GM23338 (cell line): ENCODE measurements around the gene SYT7. TPM values are rescaled to one million over a fixed set of nuclear protein-coding genes. Genes with fewer than 3 reads are reported as not detected.
A peak's percentile ranks its signal among the peaks of the same experiment; 100 is the strongest.

Experiments used
- ATAC-seq: fragments of 200-7000 bp; cut with Tn5 transposase; 3 replicates; pipeline ENCODE4 v1.9.1; 2020
- DNase-seq: peaks from one replicate; pipeline ENCODE4 v3.0.0-alpha.2; 2015; ENCODE audit warnings: low spot score
- H2AFZ ChIP-seq: fragments of 200-600 bp; sonication (generic); 2 replicates; pipeline ENCODE4 v1.8.0; 2016; ENCODE audit warnings: antibody characterized with exemption, mild to moderate bottlenecking, moderate library complexity
- H3F3A ChIP-seq: fragments of 200-600 bp; sonication (generic); replicated peaks from 2 replicates; pipeline ENCODE4 v1.8.0; 2017; ENCODE audit warnings: antibody characterized with exemption, mixed run types, low read depth
- H3K27ac ChIP-seq: fragments of 200-600 bp; sonication (generic); 2 replicates; pipeline ENCODE4 v1.6.1; 2016; ENCODE audit warnings: low read depth
- H3K27me3 ChIP-seq: fragments of 200-600 bp; sonication (generic); 2 replicates; pipeline ENCODE4 v1.8.0; 2016; ENCODE audit warnings: mild to moderate bottlenecking, mixed run types, moderate library complexity; ENCODE audit not compliant: insufficient read depth
- H3K36me3 ChIP-seq: fragments of 200-600 bp; sonication (generic); 2 replicates; pipeline ENCODE4 v1.8.0; 2016; ENCODE audit warnings: mild to moderate bottlenecking; ENCODE audit not compliant: insufficient read depth
- H3K4me1 ChIP-seq: fragments of 200-600 bp; sonication (generic); 2 replicates; pipeline ENCODE4 v1.8.0; 2016; ENCODE audit warnings: mild to moderate bottlenecking, moderate library complexity; ENCODE audit not compliant: insufficient read depth
- H3K4me2 ChIP-seq: fragments of 200-600 bp; sonication (generic); 2 replicates; pipeline ENCODE4 v1.7.1; 2017; ENCODE audit warnings: mixed run types
- H3K4me3 ChIP-seq: fragments of 200-600 bp; sonication (generic); 2 replicates; pipeline ENCODE4 v1.6.1; 2016; ENCODE audit warnings: mixed run types
- H3K79me2 ChIP-seq: fragments of 200-600 bp; sonication (generic); replicated peaks from 2 replicates; pipeline ENCODE4 v1.8.0; 2017; ENCODE audit warnings: mild to moderate bottlenecking; ENCODE audit not compliant: insufficient read depth
- H3K9me2 ChIP-seq: fragments of 200-600 bp; sonication (generic); 2 replicates; pipeline ENCODE4 v1.8.0; 2017; ENCODE audit not compliant: insufficient read depth
- H4K20me1 ChIP-seq: fragments of 200-600 bp; sonication (generic); replicated peaks from 2 replicates; pipeline ENCODE4 v1.8.0; 2017; ENCODE audit warnings: mild to moderate bottlenecking; ENCODE audit not compliant: insufficient read depth
- H3K27ac Mint-ChIP-seq: 2 replicates; pipeline ENCODE4 v1.8.0; 2020; ENCODE audit warnings: inconsistent platforms, mild to moderate bottlenecking, moderate library complexity, mixed read lengths
- H3K27me3 Mint-ChIP-seq: 3 replicates; pipeline ENCODE4 v1.8.0; 2022; ENCODE audit warnings: low read depth, mild to moderate bottlenecking, moderate library complexity, mixed read lengths, inconsistent platforms; ENCODE audit not compliant: insufficient read depth, poor library complexity
- H3K36me3 Mint-ChIP-seq: 3 replicates; pipeline ENCODE4 v1.8.0; 2021; ENCODE audit warnings: low read depth, mild to moderate bottlenecking, inconsistent platforms, moderate library complexity, mixed read lengths
- H3K4me1 Mint-ChIP-seq: 3 replicates; pipeline ENCODE4 v1.8.0; 2020; ENCODE audit warnings: mild to moderate bottlenecking, inconsistent platforms, mixed read lengths
- H3K4me3 Mint-ChIP-seq: 3 replicates; pipeline ENCODE4 v1.8.0; 2021; ENCODE audit warnings: moderate library complexity, mild to moderate bottlenecking, inconsistent platforms, mixed read lengths
- H3K9me3 Mint-ChIP-seq: 3 replicates; pipeline ENCODE4 v1.8.0; 2020; ENCODE audit warnings: moderate library complexity, mild to moderate bottlenecking, inconsistent platforms, mixed read lengths
- CREB1 ChIP-seq: fragments of 250-450 bp; sonication (Bioruptor Pico); IDR thresholded peaks from 2 replicates; pipeline ENCODE4 v1.5.0; 2020; ENCODE audit warnings: low read depth, mild to moderate bottlenecking, moderate library complexity
- CTCF ChIP-seq, 2 experiments: fragments of 200-600 bp in 1 of 2; sonication (generic) in 1 of 2; conservative IDR thresholded peaks; 2 replicates each; pipeline versions ENCODE4 v1.5.1 to v1.6.1; 2016 to 2017; ENCODE audit warnings: antibody characterized with exemption in 2 of 2, low read depth in 2 of 2, mild to moderate bottlenecking in 2 of 2, moderate library complexity in 1 of 2
- ETS1 ChIP-seq: IDR thresholded peaks from 2 replicates; pipeline ENCODE4 v1.6.1; 2016; ENCODE audit warnings: antibody characterized with exemption
- EZH2phosphoT487 ChIP-seq: fragments of 200-600 bp; sonication (generic); IDR thresholded peaks from one replicate; pipeline ENCODE4 v1.8.1; 2018; ENCODE audit warnings: antibody characterized with exemption; ENCODE audit not compliant: unreplicated experiment
- NANOG ChIP-seq: IDR thresholded peaks from 2 replicates; pipeline ENCODE4 v1.6.1; 2016; ENCODE audit warnings: antibody characterized with exemption, borderline replicate concordance
- POLR2AphosphoS5 ChIP-seq: IDR thresholded peaks from 2 replicates; pipeline ENCODE4 v1.6.1; 2016; ENCODE audit warnings: antibody characterized with exemption, low read depth
- STAT1 ChIP-seq: IDR thresholded peaks from one replicate; pipeline ENCODE4 v1.6.1; 2016; ENCODE audit warnings: antibody characterized with exemption; ENCODE audit not compliant: unreplicated experiment
- ZNF331 ChIP-seq: fragments of 250-450 bp; sonication (Bioruptor Pico); IDR thresholded peaks from 2 replicates; pipeline ENCODE4 v1.5.0; 2020; ENCODE audit warnings: low read depth, mild to moderate bottlenecking, moderate library complexity
- ZNF462 ChIP-seq: fragments of 250-450 bp; sonication (Bioruptor Pico); IDR thresholded peaks from 2 replicates; pipeline ENCODE4 v1.5.0; 2020; ENCODE audit warnings: mild to moderate bottlenecking, moderate library complexity
- polyA plus RNA-seq: library from polyadenylated mRNA; unstranded; fragments of >200 nt; fragmentation: Nextera tagmentation; extraction: Ambion mirVana; gene quantifications from 2 replicates; pipeline ENCODE4 v1.2.1, GENCODE V29; 2016
- total RNA-seq: library from RNA; depleted of rRNA; stranded (reverse); fragments of >200 nt; shearing (Covaris generic); gene quantifications from 2 replicates; pipeline ENCODE4 v1.2.3, GENCODE V29; 2014

SYT7 gene
- total and polyA plus RNA-seq, 2 experiments from 2014 or later, result 1.6 to 10.3 TPM

DNA sequence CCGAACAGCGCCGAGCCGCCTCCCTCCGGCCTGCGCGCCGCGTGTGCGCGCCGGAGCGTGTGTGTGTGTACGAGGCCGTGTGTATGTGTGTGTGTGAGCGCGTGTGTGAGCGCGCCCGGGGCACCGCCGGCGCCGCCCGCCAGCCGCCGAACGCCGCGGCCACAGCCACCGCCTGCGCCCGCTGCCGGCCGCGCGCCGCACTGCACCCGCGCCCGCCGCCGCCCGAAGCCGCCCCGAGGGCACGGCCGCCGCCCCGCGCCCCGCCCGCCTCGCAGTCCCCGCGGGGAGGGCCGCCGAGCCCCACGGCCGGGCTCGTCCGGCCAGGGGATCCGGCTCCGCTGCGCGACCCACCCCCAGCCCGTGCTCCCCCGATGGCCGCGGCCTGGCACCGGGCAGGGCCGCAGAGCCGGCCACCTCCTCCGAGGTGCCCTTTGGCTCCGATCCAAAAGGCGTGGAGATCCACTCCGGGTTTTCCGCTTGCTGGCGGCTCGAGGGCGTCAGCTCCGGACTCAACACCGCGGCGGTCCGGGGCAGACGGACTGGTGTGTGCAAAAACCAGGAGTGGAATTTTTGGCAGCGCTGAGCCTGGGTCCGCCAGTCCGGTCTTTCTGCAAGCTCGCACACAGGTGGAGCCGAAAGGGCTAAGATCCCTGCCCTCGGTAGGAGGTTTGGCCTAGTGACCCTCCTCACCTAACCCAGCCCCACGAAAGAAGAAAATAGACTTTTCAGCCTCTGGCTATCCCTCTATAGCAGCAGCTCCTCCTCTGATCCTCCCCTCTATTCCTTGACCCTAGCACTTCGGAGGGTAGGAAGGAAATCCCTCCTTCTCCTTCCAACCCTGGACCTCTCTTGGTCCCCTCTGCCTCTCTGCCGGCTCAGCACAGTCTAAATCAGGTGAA lies at the start of gene SYT7 (continued):
- TF ChIP-seq ETS1, result no peak
- no peak for TF ChIP-seq ZNF331
- no peak for TF ChIP-seq STAT1
- peak; percentile 27; the same call in 1 of the 2 replicates for TF ChIP-seq POLR2AphosphoS5

DNA sequence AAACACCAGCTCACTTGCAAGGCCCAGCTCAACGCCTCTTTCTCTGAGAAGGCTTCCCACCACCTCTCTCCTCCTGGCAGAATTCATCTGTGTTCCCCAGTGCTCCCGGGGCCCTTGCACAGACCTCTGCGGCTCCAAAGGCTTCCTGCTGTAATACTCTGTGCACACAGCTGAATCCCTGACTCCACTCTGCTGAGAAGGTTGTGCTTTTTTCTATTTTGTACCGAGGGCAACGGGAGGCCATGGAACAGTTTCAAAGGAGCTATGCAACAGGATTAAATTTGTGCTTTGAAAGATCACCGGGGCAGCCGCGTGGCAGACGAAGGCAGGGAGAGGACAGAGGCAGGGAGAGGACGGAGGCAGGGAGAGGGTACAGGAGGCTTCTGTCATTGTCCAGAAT lies 49.2 kb upstream of the SYT7 start:
- peaks cover 6% of the 10 kb centered on the region; the same call in 1 of the 2 replicates for H3K4me1 ChIP-seq
- no peak overlapping the region; the same call in 2 of the 3 replicates for H3K4me3 Mint-ChIP-seq
- 0 out of 2 replicates have a peak, but pooled peaks cover 3% of the 10 kb centered on the region for H3F3A ChIP-seq
- no peak for DNase-seq
- H3K27ac Mint-ChIP-seq, result 0 out of 2 replicates have a peak overlapping the region, but pooled peaks have one; percentile 1
- H3K9me2 ChIP-seq, result no peaks in the 10 kb centered on the region
- no peaks in the 10 kb centered on the region for H3K9me3 Mint-ChIP-seq
- no peak overlapping the region for H3K4me3 ChIP-seq
- no peaks in the 10 kb centered on the region for H3K36me3 Mint-ChIP-seq
- H2AFZ ChIP-seq, result peak overlapping the region; percentile 83
- no peaks in the 10 kb centered on the region for H3K27me3 ChIP-seq
- peaks cover 39% of the 10 kb centered on the region for H3K4me1 Mint-ChIP-seq
- no peaks in the 10 kb centered on the region for H3K36me3 ChIP-seq
- no peaks in the 10 kb centered on the region for H4K20me1 ChIP-seq
- ATAC-seq, result no peak
- H3K27ac ChIP-seq, result no peak overlapping the region
- peaks cover 18% of the 10 kb centered on the region for H3K27me3 Mint-ChIP-seq
- H3K4me2 ChIP-seq, result no peak overlapping the region
- no peaks in the 10 kb centered on the region for H3K79me2 ChIP-seq
- TF ChIP-seq CTCF (conservative IDR thresholded peaks at IDR 0.05; ENCODE audit: low read depth in 2 of 2) (no peak), NANOG (no peak), CREB1 (no peak), STAT1 (no peak), EZH2phosphoT487 (no peak), ETS1 (no peak), ZNF462 (CRISPR knock-in tag) (no peak)
